Activated CD4-positive, alpha-beta memory T cell treated with anti-CD3 and anti-CD28 coated beads for 36 hours (primary cell): ENCODE data around the gene TNFSF13. TPM values are rescaled to one million over a fixed set of nuclear protein-coding genes. Genes with fewer than 3 reads are reported as not detected.

Experiments used
- CTCF ChIA-PET: fragments of 350-600 bp; sonication (Branson Sonifier 250); formaldehyde crosslinking; loops from one replicate; lab custom pipeline; 2021; ENCODE audit warnings: antibody characterized with exemption, inconsistent platforms; lab: Charles Lee
- POLR2A ChIA-PET: fragments of 350-600 bp; sonication (Branson Sonifier 250); formaldehyde crosslinking; loops from one replicate; lab custom pipeline; 2021; ENCODE audit warnings: antibody characterized with exemption; lab: Charles Lee
- DNase-seq: peaks from one replicate; pipeline ENCODE4 v3.0.0-alpha.2; 2020
- H3K27ac Mint-ChIP-seq: one replicate; pipeline ENCODE4 v1.8.0; 2021; ENCODE audit warnings: mixed read lengths
- H3K27me3 Mint-ChIP-seq: one replicate; pipeline ENCODE4 v1.8.0; 2021; ENCODE audit warnings: mixed read lengths
- H3K36me3 Mint-ChIP-seq: one replicate; pipeline ENCODE4 v1.8.0; 2021; ENCODE audit warnings: mixed read lengths
- H3K4me1 Mint-ChIP-seq: one replicate; pipeline ENCODE4 v1.8.0; 2021; ENCODE audit warnings: low read depth, mixed read lengths
- H3K4me3 Mint-ChIP-seq: one replicate; pipeline ENCODE4 v1.8.0; 2021; ENCODE audit warnings: mild to moderate bottlenecking, mixed read lengths
- H3K9me3 Mint-ChIP-seq: one replicate; pipeline ENCODE4 v1.8.0; 2021; ENCODE audit warnings: mixed read lengths
- intact Hi-C: fragments of 100-400 bp; cut with micrococcal nuclease; formaldehyde crosslinking; loops from one replicate; pipeline ENCODE4 v1.15.1; 2023
- total RNA-seq, 2 experiments: library from RNA; stranded (reverse); gene quantifications; one replicate each; pipeline ENCODE4 v1.2.3, GENCODE V29; 2021

The TNFSF13 gene
- total RNA-seq, 2 experiments from 2014 or later, result 0.71 to 0.94 TPM

DNA sequence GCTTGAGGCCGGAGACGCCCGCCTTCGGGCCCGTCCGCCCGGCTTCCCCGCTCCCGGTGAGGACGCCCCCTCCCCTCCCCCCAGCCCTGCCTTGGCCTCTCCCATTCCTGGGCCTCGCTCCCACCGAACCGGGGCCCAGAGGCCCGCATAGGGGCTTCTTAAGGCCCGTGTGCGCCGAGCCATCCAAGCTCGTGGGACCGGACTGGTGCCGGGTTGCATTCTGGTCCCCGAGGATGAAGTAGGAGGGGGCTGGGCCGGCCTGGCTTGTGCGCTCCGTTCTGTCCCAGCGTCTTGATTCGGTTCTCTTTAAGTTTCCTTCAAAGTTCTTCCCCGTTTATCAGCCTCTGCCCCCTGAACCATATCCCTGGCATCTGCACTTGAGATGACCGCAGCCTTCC, 3.7 kb downstream of the TNFSF13 start:
- no peak for DNase-seq
- Mint-ChIP-seq H3K36me3 (peaks cover 27% of the 10 kb centered on the region), H3K4me3 (peak overlapping the region; percentile 95), H3K27me3 (no peaks in the 10 kb centered on the region), H3K9me3 (no peaks in the 10 kb centered on the region), H3K4me1 (peaks cover 34% of the 10 kb centered on the region), H3K27ac (peak overlapping the region; percentile 88)
- intact Hi-C loops, result no loop called here
- ChIA-PET POLR2A (interaction anchor here (1.1 to 4.5 kb wide), 4 partner anchors 12 to 78 kb away, joined by 3 to 28 read pairs (median 4); partner anchors contain the start of genes CD68, MPDU1 and POLR2A), CTCF (interaction anchor here (0.8 to 4.4 kb wide), 11 partner anchors 9 to 206 kb away, joined by 4 to 99 read pairs (median 25); partner anchors contain the start of genes FXR2, MPDU1, SOX15 and TMEM102)

GRCh38 chr17:7563115-7563869, 4.7 kb downstream of the TNFSF13 start:
- ChIA-PET CTCF (interaction anchor here (0.6 to 4.1 kb wide), 3 partner anchors 49 to 127 kb away, joined by 4 to 54 read pairs (median 4); partner anchors contain the start of gene TMEM102), POLR2A (interaction anchor here (1.9 to 4.5 kb wide), 2 partner anchors 10 to 20 kb away, joined by 5 to 28 read pairs; partner anchors contain the start of gene MPDU1)
- Mint-ChIP-seq H3K27me3 (no peaks in the 10 kb centered on the region), H3K36me3 (peaks cover 31% of the 10 kb centered on the region), H3K4me1 (peaks cover 34% of the 10 kb centered on the region), H3K4me3 (peak overlapping the region; percentile 95), H3K9me3 (no peaks in the 10 kb centered on the region), H3K27ac (no peak overlapping the region)
- no peak for DNase-seq
- intact Hi-C loops, result no loop called here

- H3K4me1 Mint-ChIP-seq, result peaks cover 21% of the 10 kb centered on the region
- H3K9me3 Mint-ChIP-seq, result no peaks in the 10 kb centered on the region
- peaks cover 44% of the 10 kb centered on the region for H3K36me3 Mint-ChIP-seq
- H3K27me3 Mint-ChIP-seq, result peaks cover 2% of the 10 kb centered on the region
- DNase-seq, result no peak
- no peak overlapping the region for H3K4me3 Mint-ChIP-seq
- ChIA-PET POLR2A (no interaction called here), CTCF (interaction anchor here (2.9 to 3.1 kb wide), 2 partner anchors 8 to 20 kb away, joined by 7 to 25 read pairs; partner anchors contain the start of gene SENP3)
- intact Hi-C loops, result no loop called here
- no peak overlapping the region for H3K27ac Mint-ChIP-seq
Measured at GRCh38 chr17:7569571-7569970, 11.0 kb downstream of the TNFSF13 start.

- POLR2A ChIA-PET, result interaction anchor here (1.2 to 5.9 kb wide), 2 partner anchors 14 to 92 kb away, joined by 4 to 61 read pairs; partner anchors contain the start of gene MPDU1
Measured at GRCh38 chr17:7570351-7570750, 11.8 kb downstream of the TNFSF13 start.

DNA sequence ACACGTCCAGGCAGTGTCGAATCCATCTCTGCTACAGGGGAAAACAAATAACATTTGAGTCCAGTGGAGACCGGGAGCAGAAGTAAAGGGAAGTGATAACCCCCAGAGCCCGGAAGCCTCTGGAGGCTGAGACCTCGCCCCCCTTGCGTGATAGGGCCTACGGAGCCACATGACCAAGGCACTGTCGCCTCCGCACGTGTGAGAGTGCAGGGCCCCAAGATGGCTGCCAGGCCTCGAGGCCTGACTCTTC, 13.7 kb downstream of the TNFSF13 start:
- peaks cover 46% of the 10 kb centered on the region for H3K4me1 Mint-ChIP-seq

More at GRCh38 chr17:7570351-7570750, 11.8 kb downstream of the TNFSF13 start:
- Mint-ChIP-seq H3K4me3 (no peak overlapping the region), H3K27me3 (peaks cover 2% of the 10 kb centered on the region), H3K9me3 (no peaks in the 10 kb centered on the region), H3K4me1 (peaks cover 29% of the 10 kb centered on the region), H3K27ac (no peak overlapping the region), H3K36me3 (peaks cover 46% of the 10 kb centered on the region)
- CTCF ChIA-PET, result interaction anchor here (0.9 to 3.1 kb wide), 4 partner anchors 9 to 215 kb away, joined by 3 to 25 read pairs (median 7); partner anchors contain the start of gene SENP3
- no peak for DNase-seq
- intact Hi-C loops, result loop anchor here (5.0 kb wide), 1 partner anchor 272 kb away; no protein-coding TSS in a partner anchor

DNA sequence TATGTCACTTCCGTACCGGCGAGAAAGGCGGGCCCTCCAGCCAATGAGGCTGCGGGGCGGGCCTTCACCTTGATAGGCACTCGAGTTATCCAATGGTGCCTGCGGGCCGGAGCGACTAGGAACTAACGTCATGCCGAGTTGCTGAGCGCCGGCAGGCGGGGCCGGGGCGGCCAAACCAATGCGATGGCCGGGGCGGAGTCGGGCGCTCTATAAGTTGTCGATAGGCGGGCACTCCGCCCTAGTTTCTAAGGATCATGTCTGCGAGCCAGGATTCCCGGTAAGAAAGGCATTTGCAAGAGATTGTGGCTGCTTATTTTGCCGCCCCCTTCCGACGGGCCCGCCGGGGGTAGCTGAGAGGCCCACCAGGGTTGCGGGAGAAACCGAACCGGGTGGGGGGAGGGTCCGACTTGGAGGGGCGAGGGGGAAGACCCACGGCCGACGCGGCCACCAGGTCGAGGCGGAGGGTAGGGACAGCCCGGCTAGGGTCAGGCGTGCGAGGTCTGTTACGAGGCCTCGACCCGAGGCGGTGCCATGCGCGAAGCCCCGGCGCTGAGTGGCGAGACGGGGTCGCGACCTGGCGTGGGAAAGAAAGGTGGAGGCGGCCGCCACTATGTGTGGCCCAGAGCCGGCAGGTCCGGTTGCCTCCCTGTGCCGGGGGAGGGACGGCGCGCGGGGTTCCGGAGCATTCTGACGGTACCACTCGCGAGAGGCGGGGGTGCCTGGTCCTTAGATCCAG, 14.2 kb downstream of the TNFSF13 start:
- peak overlapping the region; percentile 100 for H3K27ac Mint-ChIP-seq
- peak overlapping the region; percentile 99 for H3K4me3 Mint-ChIP-seq
- peaks cover 57% of the 10 kb centered on the region for H3K36me3 Mint-ChIP-seq
- H3K4me1 Mint-ChIP-seq, result peaks cover 50% of the 10 kb centered on the region
- peak; percentile 100 for DNase-seq
- H3K27me3 Mint-ChIP-seq, result peaks cover 2% of the 10 kb centered on the region
- no peaks in the 10 kb centered on the region for H3K9me3 Mint-ChIP-seq
- ChIA-PET POLR2A (interaction anchor here (0.5 to 5.9 kb wide), 10 partner anchors 8 to 284 kb away, joined by 3 to 61 read pairs (median 4); partner anchors contain the start of genes MPDU1, SENP3, TP53 and WRAP53), CTCF (interaction anchor here (1.4 to 3.1 kb wide), 4 partner anchors 11 to 115 kb away, joined by 3 to 25 read pairs (median 5); partner anchors contain the start of genes SENP3 and TP53)
- intact Hi-C loops, result loop anchor here (1.0 to 5.0 kb wide), 10 partner anchors 11 to 320 kb away; partner anchors contain the start of genes EIF5A, ELP5, MPDU1 and POLR2A

More for the DNA sequence above, 13.7 kb downstream of the TNFSF13 start:
- POLR2A ChIA-PET, result interaction anchor here (0.5 to 5.9 kb wide), 5 partner anchors 11 to 283 kb away, joined by 3 to 61 read pairs (median 4); partner anchors contain the start of genes MPDU1, SENP3 and TP53
- peak overlapping the region; percentile 99 for H3K4me3 Mint-ChIP-seq
- H3K27ac Mint-ChIP-seq, result peak overlapping the region; percentile 100
- H3K36me3 Mint-ChIP-seq, result peaks cover 56% of the 10 kb centered on the region
- CTCF ChIA-PET, result interaction anchor here (1.4 to 3.1 kb wide), 4 partner anchors 11 to 217 kb away, joined by 3 to 25 read pairs (median 7); partner anchors contain the start of genes SENP3 and TP53
- intact Hi-C loops, result loop anchor here (1.0 to 5.0 kb wide), 9 partner anchors 11 to 319 kb away; partner anchors contain the start of genes EIF5A, ELP5, POLR2A and SENP3
- H3K27me3 Mint-ChIP-seq, result peaks cover 2% of the 10 kb centered on the region
- no peaks in the 10 kb centered on the region for H3K9me3 Mint-ChIP-seq
- DNase-seq, result no peak

- H3K4me1 Mint-ChIP-seq, result peaks cover 58% of the 10 kb centered on the region
- peak; percentile 95 for DNase-seq
- ChIA-PET CTCF (interaction anchor here (1.4 to 2.5 kb wide), 5 partner anchors 12 to 114 kb away, joined by 3 to 8 read pairs (median 5); partner anchors contain the start of genes SENP3, TP53 and WRAP53), POLR2A (interaction anchor here (0.6 to 5.9 kb wide), 12 partner anchors 9 to 265 kb away, joined by 3 to 61 read pairs (median 4); partner anchors contain the start of genes MPDU1, POLR2A, SENP3 and TP53)
- H3K27me3 Mint-ChIP-seq, result peaks cover 2% of the 10 kb centered on the region
- intact Hi-C loops, result loop anchor here (1.0 to 5.0 kb wide), 4 partner anchors 10 to 321 kb away; partner anchors contain the start of genes ELP5 and MPDU1
- peaks cover 65% of the 10 kb centered on the region for H3K36me3 Mint-ChIP-seq
- H3K9me3 Mint-ChIP-seq, result no peaks in the 10 kb centered on the region
- H3K4me3 Mint-ChIP-seq, result peak overlapping the region; percentile 99
- H3K27ac Mint-ChIP-seq, result peak overlapping the region; percentile 100
Measured at GRCh38 chr17:7573324-7574080, 15.0 kb downstream of the TNFSF13 start.

- CTCF ChIA-PET, result interaction anchor here (1.4 to 2.5 kb wide), 4 partner anchors 13 to 113 kb away, joined by 4 to 8 read pairs (median 6); partner anchors contain the start of genes SENP3, TP53 and WRAP53
- Mint-ChIP-seq H3K36me3 (peaks cover 67% of the 10 kb centered on the region), H3K4me1 (peaks cover 63% of the 10 kb centered on the region)
Measured at GRCh38 chr17:7574176-7574953, 15.8 kb downstream of the TNFSF13 start.

DNA sequence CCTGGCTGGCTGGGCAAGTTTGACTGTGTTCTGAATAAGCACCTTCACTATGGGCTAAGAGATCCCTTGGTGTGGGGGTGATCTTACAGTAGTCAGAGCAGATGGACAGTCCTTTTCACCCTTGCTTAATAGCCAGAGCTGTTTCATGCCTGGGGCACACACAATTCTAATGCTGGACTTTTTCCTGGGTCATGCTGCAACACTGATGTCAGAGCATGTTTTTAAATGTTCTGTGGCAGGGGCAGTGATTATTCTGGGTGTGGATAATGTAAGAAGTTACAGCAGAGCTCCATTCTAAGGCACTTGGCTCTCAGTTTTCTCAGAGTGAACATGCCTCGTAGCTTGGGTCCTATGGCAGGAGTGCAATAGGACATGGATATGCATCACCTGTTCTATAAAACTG, 16.9 kb downstream of the TNFSF13 start:
- Mint-ChIP-seq H3K9me3 (no peaks in the 10 kb centered on the region), H3K27me3 (peaks cover 2% of the 10 kb centered on the region), H3K36me3 (peaks cover 71% of the 10 kb centered on the region), H3K4me1 (peaks cover 73% of the 10 kb centered on the region), H3K27ac (peak overlapping the region; percentile 77), H3K4me3 (peak overlapping the region; percentile 99)
- intact Hi-C loops, result no loop called here
- ChIA-PET POLR2A (interaction anchor here (0.7 to 5.9 kb wide), 9 partner anchors 9 to 246 kb away, joined by 3 to 61 read pairs (median 5); partner anchors contain the start of genes ACAP1, MPDU1, NEURL4 and SENP3), CTCF (interaction anchor here (1.0 to 2.5 kb wide), 3 partner anchors 14 to 112 kb away, joined by 3 to 8 read pairs (median 7); partner anchors contain the start of genes TP53 and WRAP53)
- DNase-seq, result no peak

More at GRCh38 chr17:7574176-7574953, 15.8 kb downstream of the TNFSF13 start:
- intact Hi-C loops, result loop anchor here (5.0 kb wide), 1 partner anchor 268 kb away; no protein-coding TSS in a partner anchor
- Mint-ChIP-seq H3K27ac (peak overlapping the region; percentile 77), H3K27me3 (peaks cover 2% of the 10 kb centered on the region), H3K4me3 (peak overlapping the region; percentile 99), H3K9me3 (no peaks in the 10 kb centered on the region)
- POLR2A ChIA-PET, result interaction anchor here (0.7 to 5.9 kb wide), 13 partner anchors 9 to 266 kb away, joined by 3 to 61 read pairs (median 5); partner anchors contain the start of genes MPDU1, NEURL4, POLR2A and SENP3
- DNase-seq, result no peak
